Right lobe of liver (tissue), 6 donors: ENCODE data around the gene CYB5RL. TPM values are rescaled to one million over a fixed set of nuclear protein-coding genes. Genes with fewer than 3 reads are reported as not detected.

Experiments
- ATAC-seq, 4 donors: fragments of 200-7000 bp; cut with Tn5 transposase; one replicate each; pipeline ENCODE4 v1.9.1; 2020; ENCODE audit warnings: mild to moderate bottlenecking in 4 of 4, moderate library complexity in 4 of 4
- DNase-seq, 3 donors: peaks; one replicate each; pipeline ENCODE4 v3.0.0-alpha.2; 2020
- H3K27ac ChIP-seq, 3 donors: fragments of 200-600 bp; one replicate each; pipeline ENCODE4 v1.8.0; 2022
- H3K27me3 ChIP-seq, 2 donors: fragments of 200-600 bp; one replicate each; pipeline ENCODE4 v1.8.0; 2022
- H3K36me3 ChIP-seq, 4 donors: fragments of 200-600 bp; sonication (generic) in 1 of 4; one replicate each; pipeline versions ENCODE4 v1.5.1 to v1.8.0; 2017 to 2022; ENCODE audit warnings: control low read depth in 1 of 4
- H3K4me1 ChIP-seq, 4 donors: fragments of 200-600 bp; sonication (generic) in 1 of 4; one replicate each; pipeline versions ENCODE4 v1.5.1 to v1.8.0; 2017 to 2022; ENCODE audit warnings: control low read depth in 1 of 4
- H3K4me3 ChIP-seq, 3 donors: fragments of 200-600 bp; one replicate each; pipeline ENCODE4 v1.8.0; 2022
- H3K9me3 ChIP-seq, 4 donors: fragments of 200-600 bp; sonication (generic) in 1 of 4; one replicate each; pipeline versions ENCODE4 v1.5.1 to v1.8.0; 2017 to 2022; ENCODE audit warnings: control low read depth in 1 of 4
- CTCF ChIP-seq, 4 donors: fragments of 200-600 bp in 3 of 4; fragments of 450-650 bp in 1 of 4; IDR thresholded peaks; one replicate each; pipeline versions ENCODE4 v1.5.1 to v1.8.0; 2016 to 2022; ENCODE audit warnings: antibody characterized with exemption in 4 of 4, mild to moderate bottlenecking in 2 of 4
- POLR2A ChIP-seq: fragments of 450-650 bp; IDR thresholded peaks from one replicate; pipeline ENCODE4 v1.6.1; 2017; ENCODE audit warnings: antibody characterized with exemption, mild to moderate bottlenecking
- WGBS: methylation state at CpG from one replicate; pipeline ENCODE4 v1.1.6; 2018; ENCODE audit warnings: low coverage, low lambda C conversion rate; ENCODE audit not compliant: insufficient coverage; ENCODE audit errors: missing lambda C conversion rate; 5-methylcytosine and 5-hydroxymethylcytosine counted together
- intact Hi-C, 2 donors: fragments of 100-400 bp; cut with DNase I; formaldehyde crosslinking; loops; one replicate each; pipeline versions ENCODE4 v1.11.2 to v1.14.1; 2022
- total RNA-seq, 6 experiments: library from RNA; depleted of rRNA in 2 of 6; stranded (reverse); fragments of >200 nt in 2 of 6; fragmentation: NEBNext Ultra II Directional in 3 of 6; extraction: Animal tissue kit (Norgen Biotek cat#: 25700) in 3 of 6; gene quantifications; one replicate each; pipeline versions ENCODE4 v1.1.0 to v1.2.4, GENCODE V29; 2016 to 2023
- donor health status: DM: no; HTN: yes; CAD: no.
- donor health status: DM: no; HTN: no; CAD: no.
- donor health status: DM: no; HTN: no; CAD: no.
- donor health status: DM: no; HTN: yes; CAD: no.
- donor health status: DM: no; HTN: yes; CAD: no.

The CYB5RL gene
- total RNA-seq, 6 experiments from 2014 or later, result 2.5 to 4.6 (median 3.0) TPM

GRCh38 chr1:54245501-54245900, 45.7 kb upstream of the CYB5RL start:
- no peak overlapping the region for H3K27ac ChIP-seq
- H3K4me1 ChIP-seq, result no peaks in the 10 kb centered on the region
- intact Hi-C loops, result no loop called here
- H3K9me3 ChIP-seq, result no peaks in the 10 kb centered on the region
- no peaks in the 10 kb centered on the region for H3K27me3 ChIP-seq
- ATAC-seq, result peak in 2 of 4 donors; percentile 13 to 29
- 60% methylated on average over 1 of the region's 4 CpGs for WGBS
- peaks cover 0 to 9% (median 4%) of the 10 kb centered on the region in 4 donors for H3K36me3 ChIP-seq
- DNase-seq, result no peak
- no peak for TF ChIP-seq CTCF (IDR thresholded peaks at IDR 0.05)
- no peak for TF ChIP-seq POLR2A
- H3K4me3 ChIP-seq, result no peak overlapping the region

- Histone ChIP-seq H3K9me3 (no peaks in the 10 kb centered on the region), H3K36me3 (peaks cover 0 to 9% (median 4%) of the 10 kb centered on the region in 4 donors), H3K27ac (no peak overlapping the region), H3K27me3 (no peaks in the 10 kb centered on the region), H3K4me1 (no peaks in the 10 kb centered on the region), H3K4me3 (no peak overlapping the region)
- intact Hi-C loops, result no loop called here
- TF ChIP-seq CTCF (IDR thresholded peaks at IDR 0.05) (no peak), POLR2A (no peak)
- 81% methylated on average over 5 of the region's 7 CpGs for WGBS
- DNase-seq (no peak), ATAC-seq (no peak)
Measured at GRCh38 chr1:54244655-54245054, 44.8 kb upstream of the CYB5RL start.

- intact Hi-C loops, result no loop called here
- Histone ChIP-seq H3K36me3 (peaks cover 0 to 16% (median 4%) of the 10 kb centered on the region in 4 donors), H3K4me1 (no peaks in the 10 kb centered on the region), H3K27ac (no peak overlapping the region), H3K27me3 (no peaks in the 10 kb centered on the region), H3K4me3 (no peak overlapping the region), H3K9me3 (no peaks in the 10 kb centered on the region)
- ATAC-seq (no peak), DNase-seq (no peak)
- no peak for TF ChIP-seq CTCF (IDR thresholded peaks at IDR 0.05)
- TF ChIP-seq POLR2A, result no peak
- WGBS, result 87% methylated on average over 8 of the region's 13 CpGs
Measured at GRCh38 chr1:54243022-54243421, 43.2 kb upstream of the CYB5RL start.

GRCh38 chr1:54241364-54241763, 41.5 kb upstream of the CYB5RL start:
- peaks cover 0 to 31% (median 10%) of the 10 kb centered on the region in 4 donors for H3K36me3 ChIP-seq
- 76% methylated on average over 4 of the region's 6 CpGs for WGBS
- H3K4me1 ChIP-seq, result no peaks in the 10 kb centered on the region
- no peak overlapping the region for H3K4me3 ChIP-seq
- H3K27ac ChIP-seq, result no peak overlapping the region
- TF ChIP-seq CTCF (IDR thresholded peaks at IDR 0.05) (no peak), POLR2A (no peak)
- no peaks in the 10 kb centered on the region for H3K27me3 ChIP-seq
- H3K9me3 ChIP-seq, result no peaks in the 10 kb centered on the region
- DNase-seq (no peak), ATAC-seq (no peak)
- intact Hi-C loops, result no loop called here

DNA sequence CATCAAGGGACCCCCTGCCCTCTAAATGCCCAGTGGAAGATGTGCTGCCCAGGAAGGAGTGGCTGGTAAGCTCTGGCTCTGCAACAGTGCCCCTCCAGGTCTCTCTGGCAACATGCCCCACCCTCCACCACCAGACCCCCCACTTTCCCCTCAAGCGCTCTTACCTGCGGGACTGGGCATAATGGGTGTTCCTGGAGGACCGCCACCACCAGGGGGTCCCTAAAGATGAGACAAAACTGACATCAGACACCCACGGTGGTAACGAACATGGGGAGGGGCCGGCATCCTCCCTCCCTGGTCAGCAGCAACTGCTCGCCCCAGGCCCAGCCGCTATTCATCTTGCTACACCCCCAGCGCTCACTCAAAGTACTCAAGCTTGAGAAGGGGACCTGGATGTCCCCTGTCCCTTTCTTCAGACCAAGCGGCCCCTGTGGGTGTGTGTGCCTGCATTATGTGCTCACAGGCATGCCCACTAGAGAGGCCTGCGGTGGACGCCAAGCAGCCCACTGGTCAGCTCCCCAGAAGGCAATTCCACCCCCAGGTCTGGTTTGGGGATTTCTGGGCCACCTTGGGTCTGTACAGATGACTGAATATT, 41.0 kb upstream of the CYB5RL start:
- 96% methylated on average over 5 of the region's 12 CpGs for WGBS
- H3K27ac ChIP-seq, result no peak overlapping the region
- no peaks in the 10 kb centered on the region for H3K9me3 ChIP-seq
- no peaks in the 10 kb centered on the region for H3K27me3 ChIP-seq
- no peaks in the 10 kb centered on the region for H3K4me1 ChIP-seq
- ATAC-seq (no peak), DNase-seq (no peak)
- no peak overlapping the region for H3K4me3 ChIP-seq
- TF ChIP-seq CTCF (IDR thresholded peaks at IDR 0.05) (no peak), POLR2A (no peak)
- intact Hi-C loops, result no loop called here
- H3K36me3 ChIP-seq, result peaks cover 0 to 33% (median 10%) of the 10 kb centered on the region in 4 donors
